Non-pigmented ciliary epithelial cell (primary cell): Measurements from ENCODE around the gene GPR78.
"Not testable (repeated sequence)": the region's sequence is repeated elsewhere in the genome, so short reads cannot be mapped to it uniquely, and the experiment has no call there.

ENCODE experiments used
- DNase-seq: peaks from one replicate; pipeline ENCODE4 v3.0.0-alpha.2; 2010; ENCODE audit warnings: low read depth

GPR78 gene

DNA sequence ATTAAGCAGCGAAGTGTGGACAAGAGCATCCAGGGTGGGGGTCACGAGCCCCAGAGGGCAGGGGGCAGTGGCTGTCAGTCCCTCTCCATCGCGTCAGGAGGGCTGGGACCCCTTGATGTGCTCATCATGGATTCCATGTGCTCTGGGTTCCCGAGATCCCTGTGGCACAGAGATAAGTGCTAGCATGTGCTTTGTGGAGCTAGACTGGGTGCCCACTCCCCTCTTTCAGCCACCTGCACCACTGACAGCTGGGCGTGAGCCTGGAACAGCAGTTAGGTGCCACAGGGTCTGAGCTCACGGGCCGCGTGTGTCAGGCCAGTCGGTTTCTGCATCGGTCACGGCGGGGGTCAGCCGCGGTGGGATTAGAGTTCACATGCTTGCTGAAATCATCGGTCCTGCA is 36.6 kb downstream of the GPR78 start:
- no peak for DNase-seq

DNA sequence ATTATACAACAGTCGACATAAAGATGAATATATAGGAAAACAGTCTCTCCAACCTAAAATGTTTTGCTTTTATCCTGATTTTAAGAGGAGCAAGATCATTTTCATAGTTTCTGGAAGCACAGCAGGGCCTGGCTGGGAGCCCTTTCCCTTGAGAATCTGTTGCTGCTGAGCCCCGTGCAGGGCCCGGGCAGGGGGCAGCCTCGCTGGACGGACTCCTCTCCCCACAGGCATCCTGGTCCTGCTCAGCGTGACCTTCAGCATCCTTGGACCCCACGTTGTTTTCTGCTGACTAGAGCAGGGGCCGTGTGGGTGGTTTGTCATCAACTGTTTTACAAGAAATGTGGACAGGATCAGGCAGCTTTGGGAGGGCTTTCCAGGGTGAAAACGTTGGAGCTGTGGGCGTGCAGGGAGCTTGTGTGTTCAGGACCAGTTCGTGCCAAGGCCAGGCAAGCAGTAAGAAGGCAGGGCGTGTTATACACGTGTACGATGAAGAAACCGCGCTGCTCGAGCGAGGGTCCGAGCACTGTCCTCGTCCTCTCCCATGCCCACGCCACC is 37.4 kb downstream of the GPR78 start:
- DNase-seq: no peak

DNA sequence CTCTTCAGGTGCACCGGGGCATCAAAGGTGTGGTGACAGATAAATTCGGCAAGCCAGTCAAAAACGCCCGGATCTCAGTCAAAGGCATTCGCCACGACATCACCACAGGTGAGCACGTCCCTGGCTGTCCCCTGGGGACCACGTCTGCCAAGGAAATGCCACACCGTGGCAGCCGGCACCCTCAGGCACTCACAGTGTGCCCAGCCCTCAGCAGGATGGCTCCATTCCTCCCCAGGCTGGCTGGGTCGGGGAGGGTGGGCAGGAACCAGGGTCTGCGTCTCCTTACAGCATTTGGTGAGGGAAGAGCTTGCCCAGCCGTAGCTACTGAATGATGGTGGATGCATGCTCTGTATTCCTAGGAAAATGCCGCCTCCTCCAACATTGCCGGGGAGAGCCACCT is 38.2 kb downstream of the GPR78 start:
- DNase-seq: no peak

DNA sequence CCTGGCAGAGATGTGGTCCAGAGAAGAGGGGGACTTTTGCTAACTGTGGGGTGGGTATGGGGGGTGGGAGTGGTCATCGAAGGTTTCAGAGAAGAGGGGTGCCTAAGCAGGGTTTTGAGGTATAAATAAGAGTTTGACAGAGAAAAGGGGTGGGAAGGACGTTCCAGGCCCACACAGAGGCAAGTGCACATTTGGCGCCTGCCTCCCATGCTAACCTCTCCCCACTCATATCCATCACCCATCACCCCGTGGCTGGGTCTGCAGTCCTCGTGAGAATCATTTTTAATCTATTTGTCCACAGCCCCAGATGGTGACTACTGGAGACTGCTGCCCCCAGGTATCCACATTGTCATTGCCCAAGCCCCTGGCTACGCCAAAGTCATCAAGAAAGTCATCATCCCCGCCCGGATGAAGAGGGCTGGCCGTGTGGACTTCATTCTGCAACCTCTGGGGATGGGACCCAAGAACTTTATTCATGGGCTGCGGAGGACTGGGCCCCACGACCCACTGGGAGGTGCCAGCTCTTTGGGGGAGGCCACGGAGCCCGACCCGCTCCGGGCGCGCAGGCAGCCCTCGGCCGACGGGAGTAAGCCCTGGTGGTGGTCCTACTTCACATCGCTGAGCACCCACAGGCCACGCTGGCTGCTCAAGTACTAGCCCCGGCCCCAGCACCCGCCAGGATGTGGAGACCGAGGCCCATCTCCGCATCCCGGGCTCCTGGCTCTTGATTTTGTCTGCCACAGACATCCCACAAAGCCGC is 38.9 kb downstream of the GPR78 start:
- DNase-seq: no peak

DNA sequence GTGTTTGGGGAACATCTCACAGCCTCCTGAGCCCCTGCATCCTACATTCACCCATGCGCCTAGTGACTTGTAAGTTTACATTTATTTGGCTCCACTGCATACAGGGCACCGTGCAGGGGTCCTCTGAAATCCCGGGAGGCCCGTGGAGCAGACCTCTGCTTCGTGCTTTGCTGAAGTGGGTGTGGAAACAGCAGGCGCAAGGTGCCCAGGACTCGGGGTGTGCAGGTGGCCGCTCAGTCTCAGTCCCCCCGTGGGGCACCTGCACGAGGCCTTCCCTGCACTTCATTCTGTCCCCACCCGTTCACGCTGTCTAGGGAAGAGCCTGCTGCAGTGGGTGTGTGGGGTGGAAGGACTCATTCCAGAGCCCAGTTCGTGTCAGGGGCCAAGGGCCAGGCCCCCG is 40.9 kb downstream of the GPR78 start:
- not testable (repeated sequence) for DNase-seq

DNA sequence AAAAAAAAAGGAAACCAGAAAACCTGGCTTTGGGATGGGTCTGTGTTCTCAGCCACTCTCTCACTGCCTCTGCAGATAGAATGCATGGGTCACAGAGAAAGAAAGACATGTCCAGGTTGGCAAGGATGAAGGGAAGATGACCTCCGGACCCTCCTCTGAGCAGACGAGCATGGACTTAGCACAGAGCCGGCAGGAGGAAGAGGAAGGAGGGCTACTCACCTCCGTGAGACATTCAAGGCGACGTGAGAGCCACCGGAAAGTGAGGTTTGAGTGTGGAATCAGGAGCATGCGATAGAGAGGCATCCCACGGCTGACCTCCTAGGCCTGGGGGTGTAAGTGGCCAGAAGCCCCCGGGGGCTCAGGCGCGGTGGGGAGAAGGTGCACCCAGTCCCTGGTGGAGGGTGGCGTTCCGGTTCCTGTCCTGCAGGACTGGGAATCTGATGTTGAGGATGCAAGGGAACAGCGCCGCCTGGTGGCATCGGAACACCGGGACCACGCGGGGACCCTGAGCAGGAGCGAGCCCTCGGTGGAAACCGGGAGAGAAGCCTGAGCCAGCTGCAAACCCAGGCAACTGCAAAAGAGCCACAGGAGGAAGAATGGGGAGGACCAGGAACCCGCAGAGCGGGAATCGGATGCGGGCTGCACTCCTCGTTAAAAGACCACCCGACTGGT is 44.5 kb downstream of the GPR78 start:
- DNase-seq: not testable (repeated sequence)

DNA sequence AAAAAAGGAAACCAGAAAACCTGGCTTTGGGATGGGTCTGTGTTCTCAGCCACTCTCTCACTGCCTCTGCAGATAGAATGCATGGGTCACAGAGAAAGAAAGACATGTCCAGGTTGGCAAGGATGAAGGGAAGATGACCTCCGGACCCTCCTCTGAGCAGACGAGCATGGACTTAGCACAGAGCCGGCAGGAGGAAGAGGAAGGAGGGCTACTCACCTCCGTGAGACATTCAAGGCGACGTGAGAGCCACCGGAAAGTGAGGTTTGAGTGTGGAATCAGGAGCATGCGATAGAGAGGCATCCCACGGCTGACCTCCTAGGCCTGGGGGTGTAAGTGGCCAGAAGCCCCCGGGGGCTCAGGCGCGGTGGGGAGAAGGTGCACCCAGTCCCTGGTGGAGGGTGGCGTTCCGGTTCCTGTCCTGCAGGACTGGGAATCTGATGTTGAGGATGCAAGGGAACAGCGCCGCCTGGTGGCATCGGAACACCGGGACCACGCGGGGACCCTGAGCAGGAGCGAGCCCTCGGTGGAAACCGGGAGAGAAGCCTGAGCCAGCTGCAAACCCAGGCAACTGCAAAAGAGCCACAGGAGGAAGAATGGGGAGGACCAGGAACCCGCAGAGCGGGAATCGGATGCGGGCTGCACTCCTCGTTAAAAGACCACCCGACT is 50.2 kb downstream of the GPR78 start:
- DNase-seq: not testable (repeated sequence)

DNA sequence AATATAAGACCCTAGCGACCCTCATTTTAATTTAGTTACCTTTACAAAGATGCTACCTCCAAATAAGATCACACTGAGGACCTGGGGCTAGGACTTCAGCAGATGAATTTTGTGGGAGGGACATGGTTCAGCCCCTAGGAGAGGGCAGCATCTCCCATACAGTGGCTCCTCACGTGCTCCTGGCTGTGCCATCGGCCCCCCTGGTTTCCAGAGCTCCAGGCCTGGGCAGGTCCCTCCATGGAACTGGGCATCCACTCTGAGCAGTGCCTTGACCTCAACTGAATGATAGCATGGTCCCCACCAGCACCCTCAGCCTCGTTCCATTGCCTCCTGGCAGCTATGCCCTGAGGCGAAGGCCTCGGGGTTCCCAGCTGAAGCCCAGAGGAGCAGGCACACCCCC is 51.7 kb downstream of the GPR78 start:
- DNase-seq: not testable (repeated sequence)

DNA sequence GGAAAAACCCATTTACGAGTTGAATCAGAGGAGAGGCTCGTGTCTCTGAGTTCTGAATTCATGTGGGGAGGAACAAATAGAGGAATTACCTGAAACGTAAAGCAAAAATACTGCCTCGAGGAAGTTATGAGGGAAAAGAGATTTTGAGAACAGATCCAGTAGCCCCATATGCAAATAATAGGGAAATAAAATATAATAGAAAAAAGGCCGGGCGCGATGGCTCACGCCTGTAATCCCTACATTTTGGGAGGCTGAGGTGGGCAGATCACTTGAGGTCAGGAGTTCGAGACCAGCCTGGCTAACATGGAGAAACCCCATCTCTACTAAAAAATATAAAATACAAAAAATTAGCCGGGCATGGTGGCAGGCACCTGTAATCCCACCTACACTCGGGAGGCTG is 54.6 kb downstream of the GPR78 start:
- not testable (repeated sequence) for DNase-seq

DNA sequence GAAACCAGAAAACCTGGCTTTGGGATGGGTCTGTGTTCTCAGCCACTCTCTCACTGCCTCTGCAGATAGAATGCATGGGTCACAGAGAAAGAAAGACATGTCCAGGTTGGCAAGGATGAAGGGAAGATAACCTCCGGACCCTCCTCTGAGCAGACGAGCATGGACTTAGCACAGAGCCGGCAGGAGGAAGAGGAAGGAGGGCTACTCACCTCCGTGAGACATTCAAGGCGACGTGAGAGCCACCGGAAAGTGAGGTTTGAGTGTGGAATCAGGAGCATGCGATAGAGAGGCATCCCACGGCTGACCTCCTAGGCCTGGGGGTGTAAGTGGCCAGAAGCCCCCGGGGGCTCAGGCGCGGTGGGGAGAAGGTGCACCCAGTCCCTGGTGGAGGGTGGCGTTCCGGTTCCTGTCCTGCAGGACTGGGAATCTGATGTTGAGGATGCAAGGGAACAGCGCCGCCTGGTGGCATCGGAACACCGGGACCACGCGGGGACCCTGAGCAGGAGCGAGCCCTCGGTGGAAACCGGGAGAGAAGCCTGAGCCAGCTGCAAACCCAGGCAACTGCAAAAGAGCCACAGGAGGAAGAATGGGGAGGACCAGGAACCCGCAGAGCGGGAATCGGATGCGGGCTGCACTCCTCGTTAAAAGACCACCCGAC is 55.8 kb downstream of the GPR78 start:
- not testable (repeated sequence) for DNase-seq
